H9 (cell line): ENCODE results near the gene CCDC191. TPM values are rescaled to one million over a fixed set of nuclear protein-coding genes. Genes with fewer than 3 reads are reported as not detected.

Experiments
- DNase-seq: peaks from one replicate; pipeline ENCODE4 v3.0.0-alpha.2; 2017
- H2AFZ ChIP-seq: one replicate; pipeline ENCODE4 v1.6.1; 2013; ENCODE audit warnings: mild to moderate bottlenecking, low read length, control low read depth, moderate library complexity
- H2AK5ac ChIP-seq: 2 replicates; pipeline ENCODE4 v1.6.1; 2013; ENCODE audit warnings: low read length, control low read depth, mixed read lengths; ENCODE audit not compliant: insufficient read length
- H2BK120ac ChIP-seq: one replicate; pipeline ENCODE4 v1.6.1; 2013; ENCODE audit warnings: low read depth, mild to moderate bottlenecking, low read length, control low read depth, inconsistent platforms; ENCODE audit not compliant: poor library complexity, severe bottlenecking
- H2BK12ac ChIP-seq: 2 replicates; pipeline ENCODE4 v1.6.1; 2013; ENCODE audit warnings: low read length, control low read depth, mixed read lengths, low read depth; ENCODE audit not compliant: insufficient read length
- H2BK15ac ChIP-seq: 2 replicates; pipeline ENCODE4 v1.6.1; 2013; ENCODE audit warnings: low read depth, low read length, control low read depth
- H2BK20ac ChIP-seq: one replicate; pipeline ENCODE4 v1.6.1; 2013; ENCODE audit warnings: low read depth, mild to moderate bottlenecking, low read length, control low read depth, inconsistent platforms; ENCODE audit not compliant: poor library complexity, severe bottlenecking
- H2BK5ac ChIP-seq: 2 replicates; pipeline ENCODE4 v1.6.1; 2013; ENCODE audit warnings: low read length, control low read depth, mixed read lengths; ENCODE audit not compliant: insufficient read length
- H3K14ac ChIP-seq: 2 replicates; pipeline ENCODE4 v1.6.1; 2013; ENCODE audit warnings: low read length, control low read depth; ENCODE audit not compliant: insufficient read depth
- H3K18ac ChIP-seq: 2 replicates; pipeline ENCODE4 v1.6.1; 2013; ENCODE audit warnings: low read depth, mild to moderate bottlenecking, mixed read lengths, low read length, control low read depth; ENCODE audit not compliant: insufficient read length
- H3K23ac ChIP-seq: 2 replicates; pipeline ENCODE4 v1.6.1; 2013; ENCODE audit warnings: low read length, control low read depth, mixed read lengths, low read depth; ENCODE audit not compliant: insufficient read length
- H3K23me2 ChIP-seq: 2 replicates; pipeline ENCODE4 v1.6.1; 2013; ENCODE audit warnings: low read depth, mild to moderate bottlenecking, mixed read lengths, low read length, control low read depth; ENCODE audit not compliant: insufficient read length, poor library complexity, severe bottlenecking
- H3K27ac ChIP-seq: 2 replicates; pipeline ENCODE4 v1.5.1; 2013; ENCODE audit warnings: low read length, control low read depth, mixed read lengths, low read depth; ENCODE audit not compliant: insufficient read length
- H3K27me3 ChIP-seq: 2 replicates; pipeline ENCODE4 v1.6.1; 2013; ENCODE audit warnings: low read length, control low read depth, inconsistent platforms; ENCODE audit not compliant: insufficient read depth
- H3K4ac ChIP-seq: 2 replicates; pipeline ENCODE4 v1.6.1; 2013; ENCODE audit warnings: low read depth, mild to moderate bottlenecking, control low read depth, inconsistent platforms, low read length, moderate library complexity
- H3K4me1 ChIP-seq: 2 replicates; pipeline ENCODE4 v1.6.1; 2013; ENCODE audit warnings: low read length, control low read depth, inconsistent platforms; ENCODE audit not compliant: insufficient read depth
- H3K4me2 ChIP-seq: 2 replicates; pipeline ENCODE4 v1.6.1; 2013; ENCODE audit warnings: low read length, control low read depth, mixed read lengths; ENCODE audit not compliant: insufficient read length, insufficient read depth
- H3K56ac ChIP-seq: 2 replicates; pipeline ENCODE4 v1.6.1; 2013; ENCODE audit warnings: low read depth, mild to moderate bottlenecking, mixed read lengths, low read length, control low read depth; ENCODE audit not compliant: insufficient read length
- H3K79me1 ChIP-seq: 2 replicates; pipeline ENCODE4 v1.6.1; 2013; ENCODE audit warnings: low read depth, mild to moderate bottlenecking, moderate library complexity, low read length, control low read depth, inconsistent platforms; ENCODE audit not compliant: insufficient read depth, poor library complexity, severe bottlenecking
- H3K79me2 ChIP-seq: 2 replicates; pipeline ENCODE4 v1.6.1; 2013; ENCODE audit warnings: low read length, control low read depth, inconsistent platforms; ENCODE audit not compliant: insufficient read depth
- H3K9ac ChIP-seq: 2 replicates; pipeline ENCODE4 v1.6.1; 2013; ENCODE audit warnings: low read length, control low read depth, mixed read lengths; ENCODE audit not compliant: insufficient read length; ENCODE audit errors: extremely low read depth
- H3K9me3 ChIP-seq: one replicate; pipeline ENCODE4 v1.6.1; 2013; ENCODE audit warnings: low read depth, low read length, inconsistent platforms; ENCODE audit not compliant: control insufficient read depth
- H3T11ph ChIP-seq: one replicate; pipeline ENCODE4 v1.6.1; 2013; ENCODE audit warnings: mild to moderate bottlenecking, low read length, control low read depth, inconsistent platforms
- H4K20me1 ChIP-seq: one replicate; pipeline ENCODE4 v1.6.1; 2013; ENCODE audit not compliant: control insufficient read depth, insufficient read length, insufficient read depth
- H4K5ac ChIP-seq: 2 replicates; pipeline ENCODE4 v1.6.1; 2013; ENCODE audit warnings: low read depth, mild to moderate bottlenecking, mixed read lengths, low read length, control low read depth; ENCODE audit not compliant: insufficient read length
- H4K8ac ChIP-seq: replicated peaks from 2 replicates; pipeline ENCODE4 v1.6.1; 2013; ENCODE audit warnings: low read length, control low read depth, mixed read lengths, low read depth; ENCODE audit not compliant: insufficient read length
- H4K91ac ChIP-seq: 2 replicates; pipeline ENCODE4 v1.6.1; 2013; ENCODE audit warnings: low read depth, mild to moderate bottlenecking, moderate library complexity, mixed read lengths, low read length, control low read depth; ENCODE audit not compliant: insufficient read length
- H3K27ac Mint-ChIP-seq, 3 experiments: 2 replicates in 2 of 3; 3 replicates in 1 of 3; pipeline ENCODE4 v1.8.0; 2020 to 2021; ENCODE audit warnings: mixed read lengths in 3 of 3, mild to moderate bottlenecking in 1 of 3, moderate library complexity in 1 of 3
- H3K27me3 Mint-ChIP-seq: 2 replicates; pipeline ENCODE4 v1.8.0; 2021; ENCODE audit warnings: low read depth, mild to moderate bottlenecking, moderate library complexity, mixed read lengths
- H3K36me3 Mint-ChIP-seq, 3 experiments: 2 replicates in 2 of 3; 3 replicates in 1 of 3; pipeline ENCODE4 v1.8.0; 2020 to 2021; ENCODE audit warnings: low read depth in 3 of 3, mixed read lengths in 3 of 3; ENCODE audit not compliant: insufficient read depth in 1 of 3
- H3K4me1 Mint-ChIP-seq, 2 experiments: 2 replicates each; pipeline ENCODE4 v1.8.0; 2020; ENCODE audit warnings: mixed read lengths in 2 of 2
- H3K4me3 Mint-ChIP-seq, 2 experiments: 2 replicates in 1 of 2; 3 replicates in 1 of 2; pipeline ENCODE4 v1.8.0; 2020 to 2021; ENCODE audit warnings: mild to moderate bottlenecking in 2 of 2, mixed read lengths in 2 of 2, moderate library complexity in 1 of 2
- H3K9me3 Mint-ChIP-seq, 2 experiments: 2 replicates in 1 of 2; 3 replicates in 1 of 2; pipeline ENCODE4 v1.8.0; 2020; ENCODE audit warnings: mild to moderate bottlenecking in 2 of 2, mixed read lengths in 2 of 2, moderate library complexity in 1 of 2
- WGBS: extraction: QIAGEN DNeasy Blood & Tissue Kit; methylation state at CpG from one replicate; pipeline ENCODE4 v1.1.7; 2013; ENCODE audit warnings: missing lambda C conversion rate, low lambda C conversion rate, mixed read lengths; ENCODE audit not compliant: insufficient read length; ENCODE audit errors: extremely low coverage; 5-methylcytosine and 5-hydroxymethylcytosine counted together
- total RNA-seq: library from RNA; stranded (reverse); gene quantifications from 2 replicates; pipeline ENCODE4 v1.2.1, GENCODE V29; 2021
- TF ChIP-seq, protein P1 (sequence below): fragments of 200-600 bp; sonication (generic); conservative IDR thresholded peaks from 3 replicates; pipeline ENCODE4 v1.8.0; 2021; ENCODE audit warnings: antibody characterized with exemption, mild to moderate bottlenecking

Gene CCDC191
- total RNA-seq, 1 experiment from 2014 or later, result 0.68 TPM

DNA sequence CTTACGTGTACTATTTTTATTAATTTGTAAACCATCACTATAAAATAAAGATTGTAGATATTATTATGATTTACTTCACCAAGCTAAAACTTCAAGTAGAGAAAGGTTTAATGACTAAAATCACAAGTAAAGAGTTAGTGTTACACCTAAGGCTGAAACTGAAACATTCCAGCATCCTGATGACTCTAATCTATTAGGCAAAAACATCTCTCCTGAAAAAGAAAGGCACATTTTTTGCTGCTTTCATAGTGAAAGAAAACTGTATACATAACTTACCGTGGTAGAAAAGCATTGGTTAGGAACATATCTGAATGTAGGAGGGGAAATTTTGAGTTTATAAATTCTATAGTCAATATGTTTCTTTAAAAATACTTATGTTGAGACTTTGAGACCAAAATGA is 35.4 kb downstream of the CCDC191 start:
- Mint-ChIP-seq H3K4me1 (peaks cover 6% of the 10 kb centered on the region in 2 experiments; a peak in 3 of 4 replicates), H3K36me3 (no peaks in the 10 kb centered on the region), H3K9me3 (no peaks in the 10 kb centered on the region), H3K27me3 (no peaks in the 10 kb centered on the region), H3K4me3 (no peak overlapping the region), H3K27ac (no peak overlapping the region)
- TF ChIP-seq, protein P1, sequence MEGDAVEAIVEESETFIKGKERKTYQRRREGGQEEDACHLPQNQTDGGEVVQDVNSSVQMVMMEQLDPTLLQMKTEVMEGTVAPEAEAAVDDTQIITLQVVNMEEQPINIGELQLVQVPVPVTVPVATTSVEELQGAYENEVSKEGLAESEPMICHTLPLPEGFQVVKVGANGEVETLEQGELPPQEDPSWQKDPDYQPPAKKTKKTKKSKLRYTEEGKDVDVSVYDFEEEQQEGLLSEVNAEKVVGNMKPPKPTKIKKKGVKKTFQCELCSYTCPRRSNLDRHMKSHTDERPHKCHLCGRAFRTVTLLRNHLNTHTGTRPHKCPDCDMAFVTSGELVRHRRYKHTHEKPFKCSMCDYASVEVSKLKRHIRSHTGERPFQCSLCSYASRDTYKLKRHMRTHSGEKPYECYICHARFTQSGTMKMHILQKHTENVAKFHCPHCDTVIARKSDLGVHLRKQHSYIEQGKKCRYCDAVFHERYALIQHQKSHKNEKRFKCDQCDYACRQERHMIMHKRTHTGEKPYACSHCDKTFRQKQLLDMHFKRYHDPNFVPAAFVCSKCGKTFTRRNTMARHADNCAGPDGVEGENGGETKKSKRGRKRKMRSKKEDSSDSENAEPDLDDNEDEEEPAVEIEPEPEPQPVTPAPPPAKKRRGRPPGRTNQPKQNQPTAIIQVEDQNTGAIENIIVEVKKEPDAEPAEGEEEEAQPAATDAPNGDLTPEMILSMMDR, result no peak
- Histone ChIP-seq H3K23me2 (no peaks in the 10 kb centered on the region), H2BK5ac (no peak overlapping the region), H4K20me1 (no peaks in the 10 kb centered on the region), H3K79me1 (no peaks in the 10 kb centered on the region), H2BK15ac (no peak overlapping the region), H4K5ac (no peak overlapping the region), H3K27me3 (no peaks in the 10 kb centered on the region), H4K8ac (no peak overlapping the region), H2BK20ac (no peak overlapping the region), H3K4ac (no peak overlapping the region), H3K27ac (no peak overlapping the region), H2BK12ac (no peak overlapping the region), H3K18ac (no peak overlapping the region), H3K79me2 (no peaks in the 10 kb centered on the region), H3K9me3 (no peaks in the 10 kb centered on the region), H3K4me2 (no peak overlapping the region), H2BK120ac (no peak overlapping the region), H3K4me1 (no peaks in the 10 kb centered on the region), H3K23ac (no peak overlapping the region), H3T11ph (no peak overlapping the region), H3K9ac (no peak overlapping the region), H3K14ac (no peak overlapping the region), H4K91ac (no peak overlapping the region), H3K56ac (no peak overlapping the region), H2AK5ac (no peak overlapping the region), H2AFZ (no peak overlapping the region)
- WGBS, result no CpG with 5 or more reads among the region's 2 CpGs
- no peak for DNase-seq
